ENCODE data around the gene CPSF3.
"Not testable (repeated sequence)": the region's sequence is repeated elsewhere in the genome, so short reads cannot be mapped to it uniquely, and the experiment has no call there.

Gene CPSF3

DNA sequence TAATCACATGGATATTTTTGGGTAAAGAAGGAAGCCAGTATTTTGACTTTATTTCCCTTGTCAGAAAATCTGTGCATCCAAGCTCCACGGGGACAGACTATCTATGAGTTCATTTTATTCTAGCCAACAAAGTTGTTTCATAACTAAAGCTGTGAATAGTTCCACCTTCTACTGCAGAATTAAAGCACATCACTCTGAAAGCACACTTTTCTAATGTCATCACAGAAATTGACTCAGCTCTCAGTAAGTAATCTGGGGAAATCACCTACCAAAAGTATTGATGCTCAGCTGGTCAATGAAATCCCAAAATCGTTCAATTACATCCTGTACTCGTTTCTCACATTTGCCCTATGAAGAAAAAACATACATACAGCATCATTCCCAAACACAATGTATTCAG, 70.0 kb downstream of the CPSF3 start:
- DNase-seq (ENCODE audit: low read depth): no peak
- TF ChIP-seq, protein P1, sequence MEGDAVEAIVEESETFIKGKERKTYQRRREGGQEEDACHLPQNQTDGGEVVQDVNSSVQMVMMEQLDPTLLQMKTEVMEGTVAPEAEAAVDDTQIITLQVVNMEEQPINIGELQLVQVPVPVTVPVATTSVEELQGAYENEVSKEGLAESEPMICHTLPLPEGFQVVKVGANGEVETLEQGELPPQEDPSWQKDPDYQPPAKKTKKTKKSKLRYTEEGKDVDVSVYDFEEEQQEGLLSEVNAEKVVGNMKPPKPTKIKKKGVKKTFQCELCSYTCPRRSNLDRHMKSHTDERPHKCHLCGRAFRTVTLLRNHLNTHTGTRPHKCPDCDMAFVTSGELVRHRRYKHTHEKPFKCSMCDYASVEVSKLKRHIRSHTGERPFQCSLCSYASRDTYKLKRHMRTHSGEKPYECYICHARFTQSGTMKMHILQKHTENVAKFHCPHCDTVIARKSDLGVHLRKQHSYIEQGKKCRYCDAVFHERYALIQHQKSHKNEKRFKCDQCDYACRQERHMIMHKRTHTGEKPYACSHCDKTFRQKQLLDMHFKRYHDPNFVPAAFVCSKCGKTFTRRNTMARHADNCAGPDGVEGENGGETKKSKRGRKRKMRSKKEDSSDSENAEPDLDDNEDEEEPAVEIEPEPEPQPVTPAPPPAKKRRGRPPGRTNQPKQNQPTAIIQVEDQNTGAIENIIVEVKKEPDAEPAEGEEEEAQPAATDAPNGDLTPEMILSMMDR (IDR thresholded peaks at IDR 0.05; ENCODE audit: low read depth, low read length, missing control alignments): no peak
- no peak overlapping the region for H3K4me3 ChIP-seq (ENCODE audit: low read depth, low read length)

DNA sequence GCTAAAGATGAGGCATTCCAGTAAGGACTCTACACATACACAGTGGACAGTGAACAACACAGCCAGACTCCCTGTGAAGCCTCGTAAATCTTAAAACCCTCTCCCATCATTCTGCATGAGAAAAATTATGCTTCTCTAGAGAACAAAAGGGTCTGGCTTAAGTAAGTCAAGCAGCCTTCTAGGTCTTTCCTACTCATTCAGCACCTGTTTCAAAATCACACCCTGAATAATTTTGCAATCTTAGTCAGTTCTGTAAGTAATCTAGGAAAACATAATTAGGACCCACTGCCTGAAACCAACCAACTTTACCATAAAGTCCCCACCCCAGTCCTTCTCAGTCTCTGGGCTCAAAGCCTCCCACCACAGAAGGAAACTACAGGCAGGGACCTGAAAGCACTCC, 70.6 kb downstream of the CPSF3 start:
- TF ChIP-seq, protein P1 (IDR thresholded peaks at IDR 0.05; ENCODE audit: low read depth, low read length, missing control alignments): no peak

DNA sequence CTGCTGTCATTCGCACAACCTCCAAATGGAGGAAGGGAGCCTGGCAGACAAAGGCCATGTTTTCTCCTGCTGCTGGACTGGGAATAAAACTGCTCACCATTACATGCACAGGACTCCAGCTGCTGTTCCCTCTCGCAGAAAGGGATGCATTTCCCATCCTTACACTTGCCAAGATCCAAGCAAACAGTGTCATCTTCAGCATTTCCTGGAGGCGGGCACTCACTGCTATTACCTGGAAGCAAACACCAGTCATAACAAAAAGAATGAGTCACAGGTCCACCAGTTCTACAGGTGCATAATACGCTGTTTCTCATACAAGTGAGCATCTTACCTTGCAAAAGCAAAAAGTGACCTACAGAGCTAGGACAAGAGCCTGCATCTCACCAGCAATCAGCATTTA, 73.6 kb downstream of the CPSF3 start:
- no peak overlapping the region for H3K4me3 ChIP-seq (ENCODE audit: low read depth, low read length)
- TF ChIP-seq, protein P1 (IDR thresholded peaks at IDR 0.05; ENCODE audit: low read depth, low read length, missing control alignments): no peak
- DNase-seq (ENCODE audit: low read depth): no peak

More for the DNA sequence above, 70.6 kb downstream of the CPSF3 start:
- no peak overlapping the region for H3K4me3 ChIP-seq (ENCODE audit: low read depth, low read length)
- DNase-seq (ENCODE audit: low read depth): no peak

DNA sequence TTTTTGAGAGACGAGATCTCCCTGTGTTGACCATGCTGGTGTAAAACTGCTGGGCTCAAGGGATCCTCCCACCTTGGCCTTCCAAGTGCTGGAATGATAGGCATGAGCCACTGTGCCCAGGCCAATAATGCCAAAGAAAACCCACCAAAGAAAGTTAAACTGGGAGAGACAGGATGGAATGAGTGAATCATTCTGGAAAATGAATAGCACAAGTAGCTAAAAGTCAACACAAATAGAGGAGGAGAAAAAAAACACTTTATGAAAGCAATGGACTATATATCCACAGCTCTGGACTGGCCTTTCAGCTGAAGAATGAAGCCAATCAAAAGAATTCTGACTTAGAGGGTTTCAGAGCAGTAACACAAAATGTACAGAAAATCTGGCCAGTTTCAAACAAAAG, 74.8 kb downstream of the CPSF3 start:
- H3K4me3 ChIP-seq (ENCODE audit: low read depth, low read length): no peak overlapping the region
- TF ChIP-seq, protein P1 (IDR thresholded peaks at IDR 0.05; ENCODE audit: low read depth, low read length, missing control alignments): no peak
- no peak for DNase-seq (ENCODE audit: low read depth)

DNA sequence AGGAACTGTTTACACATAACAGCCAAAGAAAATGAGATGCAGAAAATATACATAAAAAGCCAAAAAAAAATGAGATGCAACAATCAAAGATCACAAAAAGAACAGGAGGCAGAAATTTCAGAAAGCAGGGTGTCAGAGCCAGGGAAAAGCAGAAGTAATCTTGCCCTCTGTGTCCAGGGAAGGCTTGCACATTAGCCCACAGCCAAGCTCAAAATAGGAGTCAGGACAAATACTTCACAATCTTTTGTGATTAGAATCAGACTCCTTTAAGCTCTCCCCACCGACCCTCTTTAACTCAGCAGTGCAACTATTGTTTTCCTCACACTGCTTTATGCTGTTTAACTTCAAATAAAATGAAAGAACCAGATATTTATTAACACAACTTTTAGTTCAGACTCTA, 85.5 kb downstream of the CPSF3 start:
- no peak for DNase-seq (ENCODE audit: low read depth)
- TF ChIP-seq, protein P1 (IDR thresholded peaks at IDR 0.05; ENCODE audit: low read depth, low read length, missing control alignments): no peak
- no peak overlapping the region for H3K4me3 ChIP-seq (ENCODE audit: low read depth, low read length)

DNA sequence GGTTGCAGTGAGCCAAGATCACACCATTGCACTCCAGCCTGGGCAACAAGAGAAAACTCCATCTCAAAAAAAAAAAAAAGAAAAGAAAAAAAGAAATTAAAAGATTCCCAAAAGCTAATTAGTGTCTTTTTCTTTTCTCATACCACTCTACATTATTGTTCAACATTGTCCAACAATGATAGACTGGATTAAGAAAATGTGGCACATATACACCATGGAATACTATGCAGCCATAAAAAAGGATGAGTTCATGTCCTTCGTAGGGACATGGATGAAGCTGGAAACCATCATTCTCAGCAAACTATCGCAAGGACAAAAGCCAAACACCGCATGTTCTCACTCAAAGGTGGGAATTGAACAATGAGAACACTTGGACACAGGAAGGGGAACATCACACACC, 90.5 kb downstream of the CPSF3 start:
- DNase-seq (ENCODE audit: low read depth): not testable (repeated sequence)

DNA sequence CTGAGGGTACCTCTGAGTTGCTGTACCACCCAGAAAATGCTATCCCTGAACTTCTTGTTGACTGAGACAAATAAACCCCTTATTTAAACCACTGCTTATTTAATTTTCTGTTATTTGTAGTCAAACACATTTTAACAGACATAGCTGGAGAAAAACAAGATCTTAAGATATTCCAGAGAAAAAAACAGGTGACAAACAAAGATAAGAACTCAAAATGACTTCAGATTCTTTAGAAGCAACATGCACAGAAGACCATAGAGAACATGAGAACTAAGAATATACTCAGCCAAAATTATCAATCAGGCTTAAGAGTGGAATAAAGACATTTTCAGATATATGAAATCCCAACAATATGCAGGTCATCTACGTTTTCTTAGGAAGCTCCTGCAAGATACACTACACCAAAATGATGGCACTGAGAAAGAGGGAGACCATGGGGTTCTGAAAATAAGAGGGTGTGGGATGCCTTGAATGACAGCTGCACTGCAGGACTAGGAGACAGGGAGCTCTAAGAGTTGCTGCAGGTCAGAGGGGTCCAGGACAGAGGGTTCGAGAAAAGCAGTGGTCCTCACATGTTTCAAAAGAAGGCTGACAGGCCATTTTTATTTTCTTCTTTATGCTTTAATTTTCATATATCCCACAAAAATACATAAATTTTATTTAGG, 93.8 kb downstream of the CPSF3 start:
- H3K4me3 ChIP-seq (ENCODE audit: low read depth, low read length): no peak overlapping the region
- TF ChIP-seq, protein P1 (IDR thresholded peaks at IDR 0.05; ENCODE audit: low read depth, low read length, missing control alignments): no peak
- no peak for DNase-seq (ENCODE audit: low read depth)

More for the DNA sequence above, 90.5 kb downstream of the CPSF3 start:
- H3K4me3 ChIP-seq (ENCODE audit: low read depth, low read length): not testable (repeated sequence)
